MV-4-11 (cell line): ENCODE results near the gene RAB28.

Experiments
- DNase-seq: peaks from one replicate; lab custom pipeline; 2025; lab: John Stamatoyannopoulos, UW

The RAB28 gene

DNA sequence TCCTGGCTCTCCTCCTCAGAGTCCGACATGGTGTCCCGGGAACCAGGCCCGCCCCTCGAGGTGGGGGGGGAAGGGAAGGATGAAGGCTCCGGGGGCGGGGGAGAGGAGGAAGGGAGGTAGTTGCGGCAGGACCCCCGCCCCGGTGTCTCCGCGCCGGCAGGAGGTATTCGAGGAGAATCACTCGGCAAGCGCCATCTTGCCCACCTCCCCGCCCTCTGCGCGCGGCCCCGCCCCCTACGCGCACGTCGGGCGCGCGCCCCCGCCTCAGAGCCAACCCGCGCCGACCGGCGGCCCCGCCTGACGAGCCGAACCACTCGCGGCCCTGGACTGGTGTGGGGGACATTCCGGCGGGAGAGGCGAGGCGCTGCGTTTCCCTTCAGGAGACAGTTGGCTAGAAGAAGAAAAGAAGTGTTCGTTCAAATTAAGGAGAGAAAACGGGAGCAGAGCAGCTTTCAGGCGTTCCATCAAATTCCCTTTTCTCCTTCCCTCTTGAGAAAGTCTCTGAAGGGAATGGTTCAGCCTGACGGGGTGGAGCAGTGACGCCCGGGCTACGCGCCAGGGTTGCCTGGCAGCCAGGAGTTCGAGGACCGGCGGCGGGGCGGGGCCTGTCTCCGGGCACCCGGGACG is at the start of gene RAB28:
TSS of gene RAB28 (minus strand) at position 219 of the 627 bp plus-strand sequence.
- DNase-seq, result peak; percentile 87

DNA sequence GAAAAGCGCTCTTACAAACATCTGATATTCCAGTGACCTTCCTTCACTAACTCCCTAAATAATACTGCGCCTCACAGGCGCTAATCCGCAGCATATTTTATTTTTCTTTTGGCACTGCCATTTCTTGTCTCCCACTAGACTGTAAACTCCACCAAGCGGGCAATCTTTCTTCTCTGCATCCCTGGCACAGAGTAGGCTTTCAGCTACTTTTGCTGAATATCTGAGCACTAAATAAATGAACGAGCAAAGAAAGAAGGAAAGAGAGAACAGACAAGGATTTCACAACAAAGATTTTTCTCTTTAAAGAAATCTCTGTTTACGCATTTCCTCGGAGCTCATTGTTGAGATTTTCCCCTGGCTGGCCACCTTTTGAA is 47.5 kb upstream of the RAB28 start:
- DNase-seq, result no peak

GRCh38 chr4:13530823-13531624 is 46.9 kb upstream of the RAB28 start:
- peak; percentile 29 for DNase-seq

DNA sequence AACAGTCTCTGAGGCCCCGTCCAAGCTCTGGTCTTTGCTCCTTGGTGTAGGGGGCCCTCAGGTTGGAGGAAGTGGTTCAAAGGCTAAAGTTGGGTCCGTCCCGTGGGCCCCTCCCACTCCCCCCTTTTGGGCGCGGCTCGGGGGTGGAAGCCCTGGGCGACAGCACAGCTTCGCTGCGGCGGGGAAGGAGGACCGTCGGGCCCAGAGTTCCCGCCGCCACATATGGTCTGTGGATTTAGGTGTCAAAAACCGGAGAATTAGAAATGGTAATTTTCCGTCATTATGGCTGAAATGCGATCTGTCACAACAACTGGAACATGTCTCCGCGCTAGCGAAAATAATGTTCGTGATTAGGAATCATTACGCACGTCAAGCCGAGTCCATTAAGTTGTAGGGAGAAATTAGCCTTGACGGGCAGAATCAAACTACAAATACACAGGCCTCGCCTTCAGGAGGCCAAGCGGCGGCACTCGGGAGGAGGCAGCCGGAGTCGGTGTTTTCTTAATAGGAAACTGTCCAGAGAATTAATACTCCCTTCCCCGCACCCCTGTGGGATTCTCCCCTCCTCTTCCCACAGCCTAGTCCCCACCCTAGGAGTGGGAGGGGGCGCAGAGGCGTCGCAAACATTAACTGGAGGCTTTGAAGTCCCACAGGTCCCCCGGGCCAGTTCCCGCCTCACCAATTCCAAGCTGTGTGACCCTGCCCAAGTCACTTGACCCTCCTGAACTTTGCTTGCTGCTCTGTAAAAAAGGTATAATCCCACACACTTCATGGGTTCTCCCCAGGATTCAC is 45.2 kb upstream of the RAB28 start:
- no peak for DNase-seq

DNA sequence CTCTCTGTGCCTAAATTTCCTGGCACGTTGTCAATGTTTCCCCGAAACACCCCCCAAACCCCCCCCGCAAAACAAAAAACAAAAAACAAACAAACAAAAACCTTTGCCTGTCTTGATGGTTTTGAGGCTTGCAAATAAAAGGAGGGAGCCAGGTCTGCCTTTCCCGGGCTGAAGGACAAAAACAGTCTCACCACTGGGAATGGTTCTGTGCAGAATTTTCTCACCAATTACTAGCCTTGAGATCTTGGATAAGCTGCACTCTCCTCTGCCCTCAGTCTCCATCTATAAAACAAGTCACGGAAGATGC is 44.6 kb upstream of the RAB28 start:
- no peak for DNase-seq

DNA sequence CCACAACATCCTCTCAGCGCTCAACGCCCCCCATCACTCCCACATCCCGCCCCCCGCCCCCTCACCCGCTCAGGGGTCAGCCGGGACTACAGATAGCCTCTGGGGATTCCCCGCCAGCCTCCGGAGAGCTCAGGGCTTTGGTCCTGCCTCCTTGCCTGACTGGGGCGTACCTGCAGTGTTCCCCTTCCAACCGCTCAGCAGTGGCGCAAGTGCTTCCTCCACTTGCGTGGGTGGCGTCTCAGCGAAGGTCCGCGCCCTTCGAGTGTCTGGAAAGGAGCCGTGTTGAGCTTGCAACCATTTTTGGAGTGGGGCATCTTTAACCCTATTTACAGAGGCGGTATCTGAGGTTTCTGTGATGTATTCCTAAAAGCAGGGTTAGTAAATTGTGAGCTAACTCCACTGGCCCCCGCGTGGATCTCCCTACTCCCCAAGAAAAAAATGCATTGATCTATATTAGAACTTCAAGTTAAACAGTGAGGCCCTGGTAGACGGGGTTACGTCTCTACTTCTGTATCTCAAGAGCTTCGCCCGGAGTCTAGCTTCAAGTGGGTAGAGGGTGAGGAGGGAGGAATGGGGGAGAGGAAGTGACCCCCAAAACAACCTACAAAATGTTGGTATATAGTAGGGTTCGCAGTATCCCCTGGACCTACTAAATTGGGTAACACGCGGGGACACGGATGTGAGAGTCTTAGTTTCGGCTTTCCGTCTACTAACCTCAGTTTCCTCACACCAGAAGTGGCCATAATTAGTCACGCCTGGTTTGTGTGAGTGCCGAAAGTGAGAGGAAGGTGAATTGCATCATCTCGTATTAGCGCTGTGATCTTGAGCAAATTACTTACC is 44.1 kb upstream of the RAB28 start:
- peak; percentile 91 for DNase-seq

DNA sequence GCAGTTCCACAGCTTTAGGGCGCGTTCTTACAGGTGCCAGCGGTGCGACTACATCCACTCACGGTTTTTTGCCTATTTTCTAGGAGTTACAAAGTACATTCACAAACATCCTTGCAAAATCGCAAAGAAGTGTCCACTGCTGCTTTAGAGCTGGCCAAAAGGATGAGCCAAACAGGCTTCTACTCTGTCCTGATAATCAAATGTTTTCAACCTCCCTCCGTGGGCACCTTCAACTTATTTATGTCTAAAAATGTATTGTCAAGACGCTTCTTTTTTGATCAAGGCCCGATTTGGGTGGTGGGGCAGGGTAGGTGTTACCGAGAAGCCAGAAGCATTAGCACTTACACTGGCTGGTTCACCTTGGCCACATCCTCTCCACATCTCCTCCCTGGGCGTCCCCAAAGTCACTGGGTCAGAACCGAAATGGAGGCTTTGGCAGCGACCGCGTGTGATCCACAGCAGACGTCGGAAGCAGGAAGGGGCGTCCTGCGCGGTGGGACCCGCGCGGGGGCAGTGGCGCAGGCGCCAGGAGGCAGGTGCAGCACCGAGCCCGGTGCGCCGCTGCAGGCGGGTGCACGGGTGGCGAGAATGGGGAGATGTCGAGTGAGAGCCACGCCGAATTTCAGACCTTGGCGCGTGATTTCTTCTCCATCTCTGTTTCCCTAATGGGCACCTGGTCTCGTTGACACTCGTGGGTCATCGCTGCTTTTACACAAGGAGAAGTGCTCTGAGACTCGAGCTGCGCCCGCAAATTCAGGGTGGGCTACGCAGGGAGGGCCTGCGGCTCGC is 43.2 kb upstream of the RAB28 start:
- DNase-seq, result no peak

DNA sequence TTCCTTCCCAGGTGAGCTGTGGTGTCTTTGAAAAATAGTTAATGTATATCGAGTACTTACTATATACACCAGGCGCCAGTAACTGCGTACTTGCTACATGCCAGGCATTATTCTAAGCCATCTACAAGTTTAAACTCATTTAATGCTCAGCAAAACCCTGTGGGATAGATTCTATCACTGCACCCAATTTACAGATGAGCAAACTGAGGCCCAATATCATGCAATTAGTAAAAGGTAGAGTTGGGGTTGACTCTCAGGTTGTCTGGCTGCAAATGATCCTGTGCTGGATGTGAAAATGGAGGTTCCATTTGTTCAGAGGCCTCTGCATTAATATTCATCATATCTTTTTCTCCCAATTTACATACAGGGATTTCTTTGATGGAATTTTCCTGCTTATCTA is 42.5 kb upstream of the RAB28 start:
- DNase-seq, result no peak

GRCh38 chr4:13525606-13526281 is 41.6 kb upstream of the RAB28 start:
- DNase-seq, result no peak

- no peak for DNase-seq
Observed at GRCh38 chr4:13524504-13525243, 40.5 kb upstream of the RAB28 start.

DNA sequence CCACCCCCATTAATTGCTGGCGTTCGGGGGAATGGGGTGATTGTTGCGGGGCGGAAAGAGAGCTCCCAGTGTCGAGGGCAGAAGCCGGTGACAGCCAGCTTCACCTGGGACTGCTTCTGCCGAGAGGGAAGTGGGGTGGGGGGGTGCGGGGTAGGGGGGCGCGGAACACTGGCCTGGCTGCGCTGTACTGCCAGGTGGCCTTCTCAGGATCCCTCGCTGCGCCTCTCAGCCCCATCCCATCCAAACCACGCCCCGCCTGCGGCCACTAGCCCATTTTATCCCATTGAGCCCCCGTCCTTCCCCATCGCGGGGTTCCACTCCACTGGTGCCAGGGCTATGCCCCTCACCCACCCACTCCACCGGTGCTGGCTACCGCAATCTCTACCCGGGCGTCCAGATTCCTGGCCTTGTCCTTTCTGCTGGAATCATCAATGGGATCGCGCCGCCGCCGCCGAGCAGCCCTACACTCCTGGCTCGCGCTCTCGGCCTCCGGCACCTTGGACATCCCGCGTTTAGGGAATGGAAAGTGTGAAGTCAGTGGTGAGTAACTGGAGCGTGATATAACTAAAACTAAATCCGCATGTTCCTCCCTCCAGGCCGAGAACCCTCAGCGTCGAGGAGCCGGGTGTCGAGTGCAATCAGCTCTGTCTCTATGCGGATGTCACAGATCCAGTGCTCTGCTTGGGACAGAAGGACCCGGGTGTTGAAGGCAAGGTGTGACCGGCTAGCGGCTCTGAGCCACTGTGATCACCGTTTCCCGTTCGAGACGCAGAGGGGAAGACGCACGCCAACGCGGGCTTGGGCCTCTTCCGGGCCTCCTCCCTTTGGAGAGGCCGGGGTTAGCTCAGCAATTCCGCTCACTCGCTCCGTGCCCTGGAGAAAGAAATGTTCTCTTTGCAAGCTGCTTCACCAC is 39.7 kb upstream of the RAB28 start:
- no peak for DNase-seq

GRCh38 chr4:13523105-13523477 is 39.0 kb upstream of the RAB28 start:
- no peak for DNase-seq

GRCh38 chr4:13522282-13523104 is 38.4 kb upstream of the RAB28 start:
- no peak for DNase-seq

GRCh38 chr4:13521047-13521446 is 36.9 kb upstream of the RAB28 start:
- DNase-seq, result no peak

GRCh38 chr4:13516315-13516860 is 32.2 kb upstream of the RAB28 start:
- no peak for DNase-seq

GRCh38 chr4:13515268-13515667 is 31.1 kb upstream of the RAB28 start:
- DNase-seq, result no peak

DNA sequence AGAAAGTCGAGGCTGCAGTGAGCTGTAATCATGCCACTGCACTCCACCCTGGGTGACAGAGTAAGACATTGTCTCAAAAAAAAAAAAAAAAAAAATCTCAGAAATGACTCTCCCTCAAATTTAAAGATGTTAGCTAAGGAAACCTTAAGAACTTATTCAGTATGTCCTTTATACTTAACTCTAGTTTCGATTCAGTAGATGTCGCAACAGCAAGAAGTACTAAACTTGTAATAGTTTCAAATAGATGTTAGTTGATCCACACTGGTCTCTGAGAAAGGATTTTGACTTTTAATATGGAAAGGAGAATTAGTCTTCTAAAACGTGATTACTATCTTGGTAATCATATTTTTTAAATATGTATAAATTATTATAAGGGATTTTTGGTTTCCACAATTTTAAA is 30.6 kb upstream of the RAB28 start:
- peak; percentile 42 for DNase-seq

DNA sequence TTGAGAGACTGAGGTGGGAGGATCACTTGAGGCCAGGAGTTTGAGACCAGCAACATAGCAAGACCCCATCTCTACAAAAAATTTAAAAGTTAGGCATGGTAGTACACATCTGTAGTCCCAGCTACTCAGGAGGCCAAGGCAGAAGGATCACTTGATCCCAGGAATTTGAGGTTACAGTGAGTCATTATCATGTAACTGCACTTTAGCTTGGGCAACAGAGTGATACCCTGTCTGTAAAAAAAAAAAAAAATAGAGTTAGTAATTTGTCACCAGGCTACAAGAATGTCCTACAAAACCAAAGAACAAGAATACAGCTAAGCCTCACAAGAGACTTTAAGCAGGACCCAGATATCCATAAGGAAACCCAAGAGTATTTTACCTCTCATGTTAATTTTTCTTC is 27.0 kb upstream of the RAB28 start:
- no peak for DNase-seq
